PC-3 (cell line): ENCODE results near the gene ADK. TPM values are rescaled to one million over a fixed set of nuclear protein-coding genes. Genes with fewer than 3 reads are reported as not detected.
"Not testable (repeated sequence)": the region's sequence is repeated elsewhere in the genome, so short reads cannot be mapped to it uniquely, and the experiment has no call there.

ENCODE experiments used
- ATAC-seq: fragments of 200-7000 bp; cut with Tn5 transposase; 2 replicates; pipeline ENCODE4 v1.9.1; 2020; ENCODE audit warnings: mild to moderate bottlenecking, moderate library complexity
- BruUV-seq: library from RNA; stranded (reverse); fragments of 400-500 nt; replicated peaks from 2 replicates; lab custom pipeline; 2021; lab: Mats Ljungman, UMichigan
- CTCF ChIA-PET: fragments of 300-600 bp; sonication (Branson Sonifier 250); formaldehyde crosslinking; loops from one replicate; lab custom pipeline; 2022; ENCODE audit warnings: antibody characterized with exemption; lab: Charles Lee
- POLR2A ChIA-PET: fragments of 300-600 bp; sonication (Branson Sonifier 250); formaldehyde crosslinking; loops from one replicate; lab custom pipeline; 2022; ENCODE audit warnings: antibody characterized with exemption; ENCODE audit not compliant: unreplicated experiment; lab: Charles Lee
- DNase-seq: peaks from one replicate; pipeline ENCODE4 v3.0.0-alpha.2; 2015
- H2AFZ ChIP-seq: fragments of 300-600 bp; sonication (generic); 2 replicates; pipeline ENCODE4 v1.6.0; 2016; ENCODE audit warnings: antibody characterized with exemption, low read length
- H3F3A ChIP-seq: fragments of 300-600 bp; sonication (generic); one replicate; pipeline ENCODE4 v1.6.0; 2017; ENCODE audit warnings: antibody characterized with exemption, low read length, control low read depth, mild to moderate bottlenecking; ENCODE audit not compliant: unreplicated experiment
- H3K27ac ChIP-seq: fragments of 300-600 bp; sonication (generic); 2 replicates; pipeline ENCODE4 v1.5.1; 2016; ENCODE audit warnings: mild to moderate bottlenecking, low read length
- H3K27me3 ChIP-seq: fragments of 300-600 bp; sonication (generic); 2 replicates; pipeline ENCODE4 v1.6.1; 2016; ENCODE audit warnings: low read length, mixed read lengths
- H3K36me3 ChIP-seq: fragments of 300-600 bp; sonication (generic); 2 replicates; pipeline ENCODE4 v1.6.1; 2016; ENCODE audit warnings: low read depth, mixed run types, low read length, mixed read lengths
- H3K4me1 ChIP-seq: fragments of 300-600 bp; sonication (generic); 2 replicates; pipeline ENCODE4 v1.5.1; 2016; ENCODE audit warnings: low read length; ENCODE audit not compliant: insufficient read depth
- H3K4me2 ChIP-seq: fragments of 300-600 bp; sonication (generic); 2 replicates; pipeline ENCODE4 v1.6.0; 2016; ENCODE audit warnings: low read length
- H3K4me3 ChIP-seq: fragments of 300-600 bp; sonication (generic); 2 replicates; pipeline ENCODE4 v1.5.1; 2016; ENCODE audit warnings: mild to moderate bottlenecking, low read length, mixed read lengths
- H3K79me2 ChIP-seq: fragments of 300-600 bp; sonication (generic); 2 replicates; pipeline ENCODE4 v1.6.1; 2017; ENCODE audit warnings: low read length, mixed read lengths
- H3K9ac ChIP-seq: fragments of 300-600 bp; sonication (generic); 2 replicates; pipeline ENCODE4 v1.6.0; 2016; ENCODE audit warnings: mild to moderate bottlenecking, low read length
- H3K9me2 ChIP-seq: fragments of 300-600 bp; sonication (generic); replicated peaks from 2 replicates; pipeline ENCODE4 v1.6.1; 2016; ENCODE audit warnings: mixed run types, low read length, mixed read lengths
- H3K9me3 ChIP-seq: fragments of 300-600 bp; sonication (generic); 2 replicates; pipeline ENCODE4 v1.6.1; 2016; ENCODE audit warnings: low read length, mixed read lengths
- H4K20me1 ChIP-seq: fragments of 300-600 bp; sonication (generic); 2 replicates; pipeline ENCODE4 v1.6.1; 2016; ENCODE audit warnings: low read length, mixed read lengths
- EZH2 ChIP-seq: fragments of 300-600 bp; sonication (generic); IDR thresholded peaks from one replicate; pipeline ENCODE4 v1.6.1; 2017; ENCODE audit warnings: antibody characterized with exemption, mild to moderate bottlenecking, low read length; ENCODE audit not compliant: unreplicated experiment
- EZH2phosphoT487 ChIP-seq: fragments of 300-600 bp; sonication (generic); IDR thresholded peaks from 2 replicates; pipeline ENCODE4 v1.6.1; 2018; ENCODE audit warnings: mild to moderate bottlenecking, antibody characterized with exemption, low read length, borderline replicate concordance
- intact Hi-C: fragments of 100-400 bp; cut with micrococcal nuclease; formaldehyde crosslinking; loops from 2 replicates; pipeline ENCODE4 v1.9.0; 2023
- total RNA-seq: library from RNA; depleted of rRNA; stranded (reverse); fragments of >200 nt; gene quantifications from 2 replicates; pipeline ENCODE4 v1.2.3, GENCODE V29; 2014
- TF ChIP-seq, protein P1 (sequence below): fragments of 300-600 bp; sonication (generic); conservative IDR thresholded peaks from 2 replicates; pipeline ENCODE4 v1.5.1; 2017; ENCODE audit warnings: antibody characterized with exemption, low read depth, mild to moderate bottlenecking, low read length

Gene ADK
- total RNA-seq, 1 experiment from 2014 or later = 256 TPM

DNA sequence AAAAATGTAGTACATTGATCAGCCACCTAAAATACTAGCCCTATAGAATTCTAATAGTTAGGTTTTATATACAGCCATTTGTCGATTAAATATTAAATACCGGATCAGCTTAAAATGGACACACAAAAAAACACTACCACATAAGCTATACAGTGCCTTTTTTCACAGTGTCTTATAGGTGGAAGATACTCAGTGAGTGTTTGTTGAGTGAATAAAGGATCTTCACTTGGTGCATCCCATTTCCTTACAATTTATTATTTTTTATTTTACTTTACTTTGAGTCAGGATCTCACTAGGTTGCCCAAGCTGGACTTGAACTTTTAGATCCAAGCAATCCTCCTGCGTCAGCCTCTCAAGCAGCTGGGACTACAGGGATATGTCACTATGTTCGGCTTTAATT lies 340.0 kb downstream of the ADK start:
- POLR2A ChIA-PET = no interaction called here
- CTCF ChIA-PET = no interaction called here
- Histone ChIP-seq H2AFZ (no peak overlapping the region), H3K9me3 (no peaks in the 10 kb centered on the region), H3K79me2 (no peaks in the 10 kb centered on the region), H3K27ac (no peak overlapping the region), H3K9me2 (no peaks in the 10 kb centered on the region), H3K9ac (no peak overlapping the region), H3K4me1 (no peaks in the 10 kb centered on the region), H3K27me3 (no peaks in the 10 kb centered on the region), H4K20me1 (no peaks in the 10 kb centered on the region), H3F3A (no peaks in the 10 kb centered on the region), H3K36me3 (peaks cover 7% of the 10 kb centered on the region), H3K4me3 (no peak overlapping the region), H3K4me2 (no peak overlapping the region)
- ATAC-seq (no peak), DNase-seq (no peak)
- intact Hi-C loops = no loop called here
- BruUV-seq = no TSS peak
- TF ChIP-seq, protein P1, sequence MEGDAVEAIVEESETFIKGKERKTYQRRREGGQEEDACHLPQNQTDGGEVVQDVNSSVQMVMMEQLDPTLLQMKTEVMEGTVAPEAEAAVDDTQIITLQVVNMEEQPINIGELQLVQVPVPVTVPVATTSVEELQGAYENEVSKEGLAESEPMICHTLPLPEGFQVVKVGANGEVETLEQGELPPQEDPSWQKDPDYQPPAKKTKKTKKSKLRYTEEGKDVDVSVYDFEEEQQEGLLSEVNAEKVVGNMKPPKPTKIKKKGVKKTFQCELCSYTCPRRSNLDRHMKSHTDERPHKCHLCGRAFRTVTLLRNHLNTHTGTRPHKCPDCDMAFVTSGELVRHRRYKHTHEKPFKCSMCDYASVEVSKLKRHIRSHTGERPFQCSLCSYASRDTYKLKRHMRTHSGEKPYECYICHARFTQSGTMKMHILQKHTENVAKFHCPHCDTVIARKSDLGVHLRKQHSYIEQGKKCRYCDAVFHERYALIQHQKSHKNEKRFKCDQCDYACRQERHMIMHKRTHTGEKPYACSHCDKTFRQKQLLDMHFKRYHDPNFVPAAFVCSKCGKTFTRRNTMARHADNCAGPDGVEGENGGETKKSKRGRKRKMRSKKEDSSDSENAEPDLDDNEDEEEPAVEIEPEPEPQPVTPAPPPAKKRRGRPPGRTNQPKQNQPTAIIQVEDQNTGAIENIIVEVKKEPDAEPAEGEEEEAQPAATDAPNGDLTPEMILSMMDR = no peak
- TF ChIP-seq EZH2 (no peak), EZH2phosphoT487 (no peak)

DNA sequence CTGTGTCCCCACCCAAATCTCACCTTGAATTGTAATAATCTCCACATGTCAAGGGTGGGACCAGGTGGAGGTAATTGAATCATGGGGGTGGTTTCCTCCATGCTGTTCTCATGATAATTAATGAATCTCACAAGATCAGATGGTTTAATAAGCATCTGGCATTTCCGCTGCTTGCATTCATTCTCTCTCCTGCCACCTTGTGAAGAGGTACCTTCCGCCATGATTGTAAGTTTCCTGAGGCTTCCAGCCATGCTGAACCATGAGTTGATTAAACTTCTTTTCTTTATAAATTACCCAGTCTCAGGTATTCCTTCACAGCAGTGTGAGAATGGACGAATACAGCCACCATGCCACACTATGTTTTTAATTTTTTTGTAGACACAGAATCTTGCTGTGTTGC lies 345.3 kb downstream of the ADK start:
- H3K9ac ChIP-seq, DNase-seq, POLR2A ChIA-PET, BruUV-seq, H3K4me2 ChIP-seq, ATAC-seq, H3K9me2 ChIP-seq, H3K27ac ChIP-seq, H4K20me1 ChIP-seq, H2AFZ ChIP-seq, H3K79me2 ChIP-seq, H3K9me3 ChIP-seq, H3F3A ChIP-seq, H3K4me3 ChIP-seq, intact Hi-C loops, H3K27me3 ChIP-seq: not testable (repeated sequence)
- Histone ChIP-seq H3K4me1 (peaks cover 15% of the 10 kb centered on the region), H3K36me3 (peaks cover 12% of the 10 kb centered on the region)
- CTCF ChIA-PET = interaction anchor here (0.6 kb wide), 1 partner anchor 748 kb away, joined by 3 read pairs; no protein-coding TSS in a partner anchor

GRCh38 chr10:74498664-74499063 lies 347.6 kb downstream of the ADK start:
- not testable (repeated sequence) for ATAC-seq

More at GRCh38 chr10:74498664-74499063, 347.6 kb downstream of the ADK start:
- H3K4me3 ChIP-seq, H3K4me2 ChIP-seq, H3K9ac ChIP-seq, intact Hi-C loops, H3K27me3 ChIP-seq, BruUV-seq, H3K9me3 ChIP-seq, POLR2A ChIA-PET, H3K79me2 ChIP-seq, CTCF ChIA-PET, H3K27ac ChIP-seq, H4K20me1 ChIP-seq, DNase-seq, H2AFZ ChIP-seq, H3K9me2 ChIP-seq: not testable (repeated sequence)
- Histone ChIP-seq H3K4me1 (peaks cover 38% of the 10 kb centered on the region), H3F3A (peaks cover 16% of the 10 kb centered on the region), H3K36me3 (peaks cover 12% of the 10 kb centered on the region)
